HCT116 (cell line): ENCODE measurements around the gene KIAA1328. TPM values are rescaled to one million over a fixed set of nuclear protein-coding genes. Genes with fewer than 3 reads are reported as not detected.

Experiments
- ATAC-seq: fragments of 200-7000 bp; cut with Tn5 transposase; 2 replicates; pipeline ENCODE4 v1.9.1; 2020; ENCODE audit warnings: mild to moderate bottlenecking, moderate library complexity
- BruUV-seq: library from RNA; stranded (reverse); fragments of 400-500 nt; replicated peaks from 2 replicates; lab custom pipeline; 2021; lab: Mats Ljungman, UMichigan
- CTCF ChIA-PET: fragments of 300-600 bp; sonication (Branson Sonifier 250); formaldehyde crosslinking; loops from one replicate; lab custom pipeline; 2021; ENCODE audit warnings: antibody characterized with exemption; lab: Charles Lee
- POLR2A ChIA-PET: fragments of 300-600, 350-600 bp; sonication (Branson Sonifier 250); formaldehyde crosslinking; loops from one replicate; lab custom pipeline; 2021; ENCODE audit warnings: antibody characterized with exemption; lab: Charles Lee
- RAD21 ChIA-PET, 2 experiments: fragments of 300-600 bp; sonication (Branson Sonifier 250); formaldehyde crosslinking; loops; one replicate each; lab custom pipeline; 2023; ENCODE audit warnings: low total read pairs in 2 of 2; ENCODE audit not compliant: uncharacterized antibody in 2 of 2, unreplicated experiment in 2 of 2, low non-redundant PET in 1 of 2; lab: Charles Lee
- DNase-seq: peaks from one replicate; pipeline ENCODE4 v3.0.0-alpha.2; 2010; ENCODE audit warnings: low read depth, low spot score
- H2AFZ ChIP-seq: fragments of 200-600 bp; shearing (Covaris generic), sonication (generic); 2 replicates; pipeline ENCODE4 v1.6.1; 2017; ENCODE audit warnings: low read depth, mixed run types, mixed read lengths, antibody characterized with exemption, low read length; ENCODE audit not compliant: poor library complexity, severe bottlenecking
- H3K27ac ChIP-seq: 2 replicates; pipeline ENCODE4 v1.5.1; 2012; ENCODE audit warnings: low read depth, low read length
- H3K27me3 ChIP-seq: fragments of 200-600 bp; sonication (generic); 2 replicates; pipeline ENCODE4 v1.6.1; 2016; ENCODE audit warnings: mixed run types, low read length, mixed read lengths; ENCODE audit not compliant: insufficient read depth
- H3K36me3 ChIP-seq, 2 experiments: fragments of 200-500 bp in 1 of 2; fragments of 200-600 bp in 1 of 2; sonication (Bioruptor generic) in 1 of 2; sonication (generic) in 1 of 2; 2 replicates each; pipeline versions ENCODE4 v1.5.1 to v1.6.1; 2014 to 2016; ENCODE audit warnings: low read length in 2 of 2, inconsistent platforms in 1 of 2, mixed read lengths in 1 of 2, mixed run types in 1 of 2; ENCODE audit not compliant: insufficient read depth in 2 of 2, control insufficient read depth in 1 of 2
- H3K4me1 ChIP-seq, 2 experiments: fragments of 200-600 bp in 1 of 2; sonication (generic) in 1 of 2; 2 replicates each; pipeline versions ENCODE4 v1.5.1 to v1.6.1; 2012 to 2017; ENCODE audit warnings: low read length in 2 of 2, inconsistent platforms in 1 of 2, mild to moderate bottlenecking in 1 of 2, mixed read lengths in 1 of 2, mixed run types in 1 of 2, moderate library complexity in 1 of 2; ENCODE audit not compliant: insufficient read depth in 2 of 2, control insufficient read depth in 1 of 2
- H3K4me2 ChIP-seq: fragments of 200-600 bp; sonication (generic); 2 replicates; pipeline ENCODE4 v1.6.1; 2017; ENCODE audit warnings: mixed run types, low read length, mixed read lengths
- H3K4me3 ChIP-seq, 2 experiments: fragments of 200-600 bp in 1 of 2; sonication (generic) in 1 of 2; replicated peaks in 1 of 2; 2 replicates each; pipeline ENCODE4 v1.5.1; 2011 to 2016; ENCODE audit warnings: low read length in 2 of 2, control low read depth in 1 of 2, low read depth in 1 of 2, mild to moderate bottlenecking in 1 of 2, mixed read lengths in 1 of 2, mixed run types in 1 of 2
- H3K79me2 ChIP-seq: fragments of 200-600 bp; sonication (generic); 2 replicates; pipeline ENCODE4 v1.6.1; 2017; ENCODE audit warnings: mild to moderate bottlenecking, mixed run types, low read length, moderate library complexity, mixed read lengths; ENCODE audit not compliant: insufficient read depth
- H3K9ac ChIP-seq: fragments of 200-600 bp; sonication (generic); 2 replicates; pipeline ENCODE4 v1.6.1; 2016; ENCODE audit warnings: low read length, mixed read lengths
- H3K9me2 ChIP-seq: fragments of 200-600 bp; sonication (generic), shearing (Covaris generic); 2 replicates; pipeline ENCODE4 v1.6.1; 2017; ENCODE audit warnings: mixed run types, mild to moderate bottlenecking, moderate library complexity; ENCODE audit not compliant: insufficient read depth
- H3K9me3 ChIP-seq, 2 experiments: fragments of 200-500 bp in 1 of 2; fragments of 200-600 bp in 1 of 2; sonication (Bioruptor generic) in 1 of 2; sonication (generic) in 1 of 2; 2 replicates each; pipeline ENCODE4 v1.6.1; 2014 to 2017; ENCODE audit warnings: low read length in 2 of 2, mixed read lengths in 2 of 2, inconsistent platforms in 1 of 2, low read depth in 1 of 2, mild to moderate bottlenecking in 1 of 2, mixed run types in 1 of 2, moderate library complexity in 1 of 2; ENCODE audit not compliant: control insufficient read depth in 1 of 2, insufficient read depth in 1 of 2
- H4K20me1 ChIP-seq: fragments of 200-600 bp; sonication (generic), shearing (Covaris generic); 2 replicates; pipeline ENCODE4 v1.6.1; 2017; ENCODE audit warnings: mixed run types, mild to moderate bottlenecking, moderate library complexity; ENCODE audit not compliant: insufficient read depth
- CBX3 ChIP-seq: IDR thresholded peaks from 2 replicates; pipeline ENCODE4 v1.6.1; 2012; ENCODE audit warnings: low read depth
- EZH2 ChIP-seq: fragments of 200-600 bp; sonication (generic); IDR thresholded peaks from 2 replicates; pipeline ENCODE4 v1.6.1; 2017; ENCODE audit warnings: antibody characterized with exemption, mixed run types
- FOSL1 ChIP-seq: IDR thresholded peaks from 2 replicates; pipeline ENCODE4 v1.6.1; 2012; ENCODE audit warnings: low read depth
- MAX ChIP-seq: IDR thresholded peaks from 2 replicates; pipeline ENCODE4 v1.6.1; 2012
- POLR2A ChIP-seq: IDR thresholded peaks from 2 replicates; pipeline ENCODE4 v1.7.0; 2011; ENCODE audit warnings: borderline replicate concordance; ENCODE audit not compliant: insufficient read depth, insufficient read length; ENCODE audit errors: extremely low read depth
- POLR2AphosphoS5 ChIP-seq: IDR thresholded peaks from 2 replicates; pipeline ENCODE4 v1.6.1; 2011; ENCODE audit warnings: mild to moderate bottlenecking, low read depth, low read length, moderate library complexity
- REST ChIP-seq: IDR thresholded peaks from 2 replicates; pipeline ENCODE4 v1.6.1; 2012; ENCODE audit warnings: low read depth
- SIN3A ChIP-seq: IDR thresholded peaks from 2 replicates; pipeline ENCODE4 v1.6.1; 2012; ENCODE audit warnings: low read depth
- SRF ChIP-seq: IDR thresholded peaks from 2 replicates; pipeline ENCODE4 v1.6.1; 2012; ENCODE audit warnings: low read depth
- TCF7L2 ChIP-seq: IDR thresholded peaks from 2 replicates; pipeline ENCODE4 v1.7.0; 2011; ENCODE audit warnings: borderline replicate concordance, inconsistent platforms; ENCODE audit not compliant: insufficient read depth, insufficient read length; ENCODE audit errors: extremely low read depth
- YY1 ChIP-seq: IDR thresholded peaks from 2 replicates; pipeline ENCODE4 v1.6.1; 2011; ENCODE audit warnings: low read length, low read depth, moderate library complexity, mild to moderate bottlenecking; ENCODE audit not compliant: insufficient replicate concordance; ENCODE audit errors: extremely low read depth
- ZFX ChIP-seq: fragments of 450-650 bp; IDR thresholded peaks from 2 replicates; pipeline ENCODE4 v1.6.1; 2017
- intact Hi-C: fragments of 100-400 bp; cut with micrococcal nuclease; formaldehyde crosslinking; loops from 2 replicates; pipeline ENCODE4 v1.10.0; 2022
- total RNA-seq: library from RNA; stranded (reverse); gene quantifications from one replicate; pipeline ENCODE4 v1.2.1, GENCODE V29; 2021; ENCODE audit not compliant: unreplicated experiment

KIAA1328 gene
- total RNA-seq, 1 experiment from 2014 or later, result 5.2 TPM

- no peak for DNase-seq
- CTCF ChIA-PET, result no interaction called here
- ATAC-seq, result no peak
- Histone ChIP-seq H3K9me3 (no peaks in the 10 kb centered on the region), H3K9me2 (no peaks in the 10 kb centered on the region), H4K20me1 (no peaks in the 10 kb centered on the region), H2AFZ (no peak overlapping the region), H3K79me2 (no peaks in the 10 kb centered on the region), H3K27me3 (no peaks in the 10 kb centered on the region), H3K4me3 (no peak overlapping the region), H3K9ac (no peak overlapping the region), H3K36me3 (no peaks in the 10 kb centered on the region), H3K4me2 (no peak overlapping the region), H3K4me1 (no peaks in the 10 kb centered on the region), H3K27ac (no peak overlapping the region)
- TF ChIP-seq ZFX (no peak), SRF (no peak), CBX3 (no peak), FOSL1 (no peak), SIN3A (no peak), TCF7L2 (no peak), YY1 (no peak), POLR2AphosphoS5 (no peak), REST (no peak), EZH2 (no peak), MAX (no peak), POLR2A (no peak)
- intact Hi-C loops, result no loop called here
- POLR2A ChIA-PET, result no interaction called here
- RAD21 ChIA-PET, result no interaction called here
- BruUV-seq, result no TSS peak
Measured at GRCh38 chr18:37180086-37180485, 351.2 kb downstream of the KIAA1328 start.
